K562 (cell line): Measurements from ENCODE around the gene PACRG. TPM values are rescaled to one million over a fixed set of nuclear protein-coding genes. Genes with fewer than 3 reads are reported as not detected.

ENCODE experiments used
- ATAC-seq: fragments of 200-7000 bp; cut with Tn5 transposase; 3 replicates; pipeline ENCODE4 v1.9.1; 2020; ENCODE audit warnings: moderate library complexity
- BruUV-seq: library from RNA; stranded (reverse); fragments of 400-500 nt; replicated peaks from 2 replicates; lab custom pipeline; 2021; lab: Mats Ljungman, UMichigan
- CTCF ChIA-PET: fragments of 300-600 bp; formaldehyde crosslinking; extraction: SDS; loops from one replicate; lab custom pipeline; 2021; ENCODE audit warnings: low intra/inter-chr PET ratio; lab: Yijun Ruan, JAX
- POLR2A ChIA-PET: fragments of 300-600, 350-650 bp; sonication (Branson Sonifier 250); formaldehyde crosslinking; extraction: SDS; loops from one replicate; lab custom pipeline; 2021; ENCODE audit warnings: antibody characterized with exemption, inconsistent platforms; lab: Yijun Ruan, JAX
- DNase-seq, 4 experiments: peaks; one replicate each; pipeline versions ENCODE4 v3.0.0 to v3.0.0-alpha.2; 2011 to 2018; ENCODE audit warnings: low spot score in 3 of 4, mixed read lengths in 3 of 4; ENCODE audit errors: extremely low read depth in 1 of 4
- FAIRE-seq: peaks from 2 replicates; lab custom pipeline; 2011; peaks lifted over from hg19 to GRCh38; lab: Jason Lieb, UNC
- H2AFZ ChIP-seq: 2 replicates; pipeline ENCODE4 v1.6.0; 2011; ENCODE audit warnings: low read depth, low read length, control low read depth, inconsistent platforms
- H3K27ac ChIP-seq: fragments of 200-600 bp; 3 replicates; pipeline ENCODE4 v1.8.0; 2011; ENCODE audit warnings: low read depth, mild to moderate bottlenecking, control low read depth, inconsistent platforms, low read length, moderate library complexity, mixed read lengths; ENCODE audit errors: extremely low read depth
- H3K27me3 ChIP-seq, 2 experiments: fragments of 300-600 bp in 1 of 2; 2 replicates in 1 of 2; 3 replicates in 1 of 2; pipeline versions ENCODE4 v1.6.0 to v1.8.0; 2011; ENCODE audit warnings: inconsistent platforms in 2 of 2, low read length in 2 of 2, mild to moderate bottlenecking in 1 of 2, mixed read lengths in 1 of 2, moderate library complexity in 1 of 2; ENCODE audit not compliant: control insufficient read depth in 2 of 2, insufficient read depth in 2 of 2
- H3K36me3 ChIP-seq: fragments of 300-600 bp; 3 replicates; pipeline ENCODE4 v1.8.0; 2011; ENCODE audit warnings: mild to moderate bottlenecking, low read length, inconsistent platforms; ENCODE audit not compliant: control insufficient read depth, insufficient read depth
- H3K4me1 ChIP-seq, 2 experiments: fragments of 200-600 bp in 1 of 2; replicated peaks in 1 of 2; 2 replicates in 1 of 2; 3 replicates in 1 of 2; pipeline versions ENCODE4 v1.5.1 to v1.8.0; 2011; ENCODE audit warnings: inconsistent platforms in 2 of 2, low read length in 2 of 2, mild to moderate bottlenecking in 1 of 2, mixed read lengths in 1 of 2, moderate library complexity in 1 of 2; ENCODE audit not compliant: control insufficient read depth in 2 of 2, insufficient read depth in 2 of 2
- H3K4me2 ChIP-seq: 2 replicates; pipeline ENCODE4 v1.6.1; 2011; ENCODE audit warnings: low read length, control low read depth, inconsistent platforms, mixed read lengths; ENCODE audit not compliant: insufficient read depth
- H3K4me3 ChIP-seq: fragments of 200-600 bp; sonication (generic), shearing (Covaris generic); 2 replicates; pipeline ENCODE4 v1.5.1; 2016; ENCODE audit warnings: control low read depth, inconsistent platforms
- H3K79me2 ChIP-seq: fragments of 200-600 bp; 3 replicates; pipeline ENCODE4 v1.8.0; 2011; ENCODE audit warnings: low read length, inconsistent platforms; ENCODE audit not compliant: control insufficient read depth, insufficient read depth
- H3K9ac ChIP-seq, 2 experiments: 2 replicates each; pipeline versions ENCODE4 v1.6.0 to v1.6.1; 2011; ENCODE audit warnings: low read depth in 2 of 2, low read length in 2 of 2, control low read depth in 1 of 2, inconsistent platforms in 1 of 2, mild to moderate bottlenecking in 1 of 2, mixed read lengths in 1 of 2; ENCODE audit not compliant: insufficient read depth in 1 of 2
- H3K9me1 ChIP-seq: one replicate; pipeline ENCODE4 v1.6.0; 2011; ENCODE audit warnings: inconsistent platforms, mild to moderate bottlenecking, low read length, moderate library complexity; ENCODE audit not compliant: control insufficient read depth, insufficient read depth
- H3K9me3 ChIP-seq: replicated peaks from 2 replicates; pipeline ENCODE4 v1.5.1; 2011; ENCODE audit warnings: low read depth, low read length, inconsistent platforms; ENCODE audit not compliant: control insufficient read depth, insufficient read depth
- H4K20me1 ChIP-seq: replicated peaks from 2 replicates; pipeline ENCODE4 v1.6.1; 2011; ENCODE audit warnings: low read length, inconsistent platforms, mixed read lengths; ENCODE audit not compliant: control insufficient read depth, insufficient read depth
- CEBPB ChIP-seq: fragments of 450-650 bp; IDR thresholded peaks from 2 replicates; pipeline ENCODE4 v1.6.1; 2016; ENCODE audit warnings: missing genetic modification characterization, missing compliant biosample characterization
- DEAF1 ChIP-seq: fragments of 450-650 bp; formaldehyde crosslinking; IDR thresholded peaks from 2 replicates; pipeline ENCODE4 v1.4.0; 2020; ENCODE audit warnings: mild to moderate bottlenecking, moderate library complexity
- XRCC3 ChIP-seq: fragments of 450-650 bp; IDR thresholded peaks from 2 replicates; pipeline ENCODE4 v1.6.1; 2017; ENCODE audit warnings: mild to moderate bottlenecking, moderate library complexity
- ZBED1 ChIP-seq: IDR thresholded peaks from 2 replicates; pipeline ENCODE4 v1.6.1; 2014
- WGBS: fragments of 100-300 bp; shearing (Covaris generic); methylation state at CpG from one replicate; pipeline ENCODE4 v1.1.6; 2016; ENCODE audit warnings: low coverage, mixed read lengths; ENCODE audit not compliant: insufficient coverage; ENCODE audit errors: missing lambda C conversion rate; 5-methylcytosine and 5-hydroxymethylcytosine counted together
- in situ Hi-C: fragments of 300-500 bp; cut with MboI; formaldehyde crosslinking; loops from 4 replicates; pipeline ENCODE4 v1.15.0; 2018; ENCODE audit warnings: inconsistent platforms, mixed read lengths
- intact Hi-C: fragments of 100-400 bp; cut with micrococcal nuclease; formaldehyde crosslinking; loops from 2 replicates; pipeline ENCODE4 v1.14.2; 2022
- polyA plus RNA-seq, 8 experiments: library from polyadenylated mRNA; depleted of rRNA in 4 of 8; stranded (reverse) in 5 of 8; unstranded in 3 of 8; fragments of >200 nt; fragmentation: Nextera tagmentation in 2 of 8; fragmentation: Illumina TruSeq in 1 of 8; extraction: Ambion mirVana in 2 of 8; extraction: Trizol in 1 of 8; gene quantifications; 2 replicates each; pipeline versions ENCODE4 v1.2.1 to v1.2.3, GENCODE V29; 2011 to 2014; ENCODE audit warnings: inconsistent platforms in 1 of 8, missing spikeins in 1 of 8
- total RNA-seq, 7 experiments: library from RNA; depleted of rRNA in 6 of 7; stranded (reverse); fragments of >200 nt in 6 of 7; fragmentation: Illumina TruSeq in 2 of 7; extraction: Trizol in 2 of 7; gene quantifications; 2 replicates each; pipeline versions ENCODE4 v1.2.1 to v1.2.3, GENCODE V29; 2011 to 2021; ENCODE audit warnings: low replicate concordance in 1 of 7
- TF ChIP-seq, protein P1 (sequence below), 2 experiments: fragments of 200-800 bp in 1 of 2; sonication (Bioruptor generic) in 1 of 2; sonication (generic) in 1 of 2; formaldehyde crosslinking in 1 of 2; IDR thresholded peaks in 1 of 2; conservative IDR thresholded peaks in 1 of 2; 2 replicates each; pipeline versions ENCODE4 v1.5.0 to v1.6.1; 2016 to 2020; ENCODE audit warnings: missing compliant biosample characterization in 1 of 2, missing genetic modification characterization in 1 of 2, missing genetic modification reagents in 1 of 2

Gene PACRG
- total and polyA plus RNA-seq, 9 of the 15 experiments (the other 6 are each of a cell fraction or from before 2014, with no cell fraction given), result 0.04 TPM; not detected in 8

- TF ChIP-seq DEAF1 (CRISPR knock-in tag) (no peak), XRCC3 (no peak)
- TF ChIP-seq, protein P1, sequence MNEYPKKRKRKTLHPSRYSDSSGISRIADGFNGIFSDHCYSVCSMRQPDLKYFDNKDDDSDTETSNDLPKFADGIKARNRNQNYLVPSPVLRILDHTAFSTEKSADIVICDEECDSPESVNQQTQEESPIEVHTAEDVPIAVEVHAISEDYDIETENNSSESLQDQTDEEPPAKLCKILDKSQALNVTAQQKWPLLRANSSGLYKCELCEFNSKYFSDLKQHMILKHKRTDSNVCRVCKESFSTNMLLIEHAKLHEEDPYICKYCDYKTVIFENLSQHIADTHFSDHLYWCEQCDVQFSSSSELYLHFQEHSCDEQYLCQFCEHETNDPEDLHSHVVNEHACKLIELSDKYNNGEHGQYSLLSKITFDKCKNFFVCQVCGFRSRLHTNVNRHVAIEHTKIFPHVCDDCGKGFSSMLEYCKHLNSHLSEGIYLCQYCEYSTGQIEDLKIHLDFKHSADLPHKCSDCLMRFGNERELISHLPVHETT (CRISPR knock-in tag; conservative IDR thresholded peaks at IDR 0.05 in 1 of 2, IDR thresholded peaks at IDR 0.05 in 1 of 2), result no peak
- TF ChIP-seq, all 486 proteins: peak for 0
Observed at GRCh38 chr6:163333038-163333437, 605.3 kb downstream of the PACRG start (continued).

GRCh38 chr6:163333701-163334663, 606.2 kb downstream of the PACRG start:
- no peaks in the 10 kb centered on the region for H3K79me2 ChIP-seq
- peaks cover 8 to 58% of the 10 kb centered on the region in 2 experiments; a peak in 4 of 5 replicates for H3K27me3 ChIP-seq
- WGBS, result 23% methylated on average over 26 of the region's 26 CpGs
- DNase-seq (no peak), ATAC-seq (no peak), FAIRE-seq (no peak)
- H3K9me3 ChIP-seq, result no peaks in the 10 kb centered on the region
- in situ Hi-C loops, result no loop called here
- no peak overlapping the region for H3K4me2 ChIP-seq
- TF ChIP-seq ZBED1 (no peak), CEBPB (peak; percentile 52)
- no peak overlapping the region for H3K4me3 ChIP-seq
- H3K9ac ChIP-seq, result no peak overlapping the region
- POLR2A ChIA-PET, result no interaction called here
- CTCF ChIA-PET, result no interaction called here
- no peaks in the 10 kb centered on the region; the same call in 1 of the 2 replicates for H4K20me1 ChIP-seq
- H2AFZ ChIP-seq, result peak overlapping the region; percentile 28
- H3K27ac ChIP-seq, result no peak overlapping the region
- H3K36me3 ChIP-seq, result no peaks in the 10 kb centered on the region
- no TSS peak for BruUV-seq
- intact Hi-C loops, result no loop called here
- no peaks in the 10 kb centered on the region for H3K9me1 ChIP-seq
- H3K4me1 ChIP-seq, result peaks cover 5 to 9% of the 10 kb centered on the region in 2 experiments; a peak in 3 of 5 replicates
